ENCODE measurements around the gene ZNF516. TPM values are rescaled to one million over a fixed set of nuclear protein-coding genes. Genes with fewer than 3 reads are reported as not detected.

The ZNF516 gene
- polyA plus RNA-seq, 2 of the 4 experiments (the other 2 are of a cell fraction) = 3.9 to 4.9 TPM

GRCh38 chr18:76475450-76476194 is 19.4 kb downstream of the ZNF516 start:
- Histone ChIP-seq H3K9me3 (no peaks in the 10 kb centered on the region), H3K4me1 (peaks cover 37% of the 10 kb centered on the region), H3K4me2 (peak overlapping the region; percentile 97), H3K27ac (peak overlapping the region; percentile 94), H3K4me3 (0 out of 3 replicates have a peak overlapping the region, but pooled peaks have one; percentile 44)
- 76% methylated on average over 12 of the region's 12 CpGs for WGBS (ENCODE audit: missing lambda C conversion rate)
- CTCF ChIA-PET = interaction anchor here (1.6 to 2.9 kb wide), 2 partner anchors 13 to 77 kb away, joined by 3 to 9 read pairs; no protein-coding TSS in a partner anchor
- FAIRE-seq (no peak), ATAC-seq (peak in 1 of 2 experiments; percentile 74; a peak in 3 of 6 replicates), DNase-seq (ENCODE audit: low read depth in 1 of 2, low spot score in 1 of 2) (peak in 1 of 2 experiments; percentile 36)
- POLR2A ChIA-PET = interaction anchor here (1.7 kb wide), 1 partner anchor 18 kb away, joined by 9 read pairs; no protein-coding TSS in a partner anchor
- TF ChIP-seq REST (IDR thresholded peaks at IDR 0.05) = no peak
- TF ChIP-seq PBX3 (IDR thresholded peaks at IDR 0.05) = no peak
- no peak for TF ChIP-seq MAX (IDR thresholded peaks at IDR 0.05)
- 0 out of 3 replicates have a peak, but pooled peaks have one; percentile 14 for TF ChIP-seq CTCF (IDR thresholded peaks at IDR 0.05)
- no peak for TF ChIP-seq MAFK (IDR thresholded peaks at IDR 0.05; ENCODE audit: partially characterized antibody)
- TF ChIP-seq FOSB (CRISPR knock-in tag; IDR thresholded peaks at IDR 0.05) = no peak
- TF ChIP-seq RAD21 (conservative IDR thresholded peaks at IDR 0.05 in 1 of 2, IDR thresholded peaks at IDR 0.05 in 1 of 2) = 0 out of 5 replicates have a peak, but pooled peaks of 1 of the 2 experiments have one; percentile 10
- TF ChIP-seq FOSL2 (IDR thresholded peaks at IDR 0.05) = no peak
- TF ChIP-seq FOSL2 (CRISPR knock-in tag; IDR thresholded peaks at IDR 0.05) = no peak

- Histone ChIP-seq H3K4me2 (peak overlapping the region; percentile 97; the same call in 2 of the 3 replicates), H3K27ac (peak overlapping the region; percentile 50 to 94; a peak in 1 of 6 replicates), H3K4me3 (no peak overlapping the region), H3K9me3 (no peaks in the 10 kb centered on the region), H3K4me1 (peaks cover 37% of the 10 kb centered on the region)
- ChIA-PET POLR2A (no interaction called here), CTCF (interaction anchor here (1.6 to 2.9 kb wide), 4 partner anchors 12 to 234 kb away, joined by 3 to 9 read pairs (median 5); no protein-coding TSS in a partner anchor)
- 93% methylated on average over 1 of the region's 1 CpG for WGBS (ENCODE audit: missing lambda C conversion rate)
- FAIRE-seq (no peak), ATAC-seq (no peak), DNase-seq (ENCODE audit: low read depth in 1 of 2, low spot score in 1 of 2) (no peak)
- TF ChIP-seq FOXS1 (CRISPR knock-in tag; IDR thresholded peaks at IDR 0.05) = no peak
- TF ChIP-seq CHD4 (IDR thresholded peaks at IDR 0.05; ENCODE audit: borderline replicate concordance) = no peak
- TF ChIP-seq RFX5 (IDR thresholded peaks at IDR 0.05) = no peak
- TF ChIP-seq ZSCAN20 (CRISPR knock-in tag; IDR thresholded peaks at IDR 0.05) = no peak
- no peak for TF ChIP-seq ESRRA (IDR thresholded peaks at IDR 0.05; ENCODE audit: borderline replicate concordance, low read length)
- no peak for TF ChIP-seq RARB (CRISPR knock-in tag; IDR thresholded peaks at IDR 0.05)
- TF ChIP-seq RNF2 (IDR thresholded peaks at IDR 0.05; ENCODE audit: borderline replicate concordance, low read depth) = no peak
- no peak for TF ChIP-seq REST (IDR thresholded peaks at IDR 0.05)
- no peak for TF ChIP-seq EHMT2 (IDR thresholded peaks at IDR 0.05; ENCODE audit: low read depth)
- no peak for TF ChIP-seq POLR2AphosphoS2 (conservative IDR thresholded peaks at IDR 0.05; ENCODE audit: low read length)
- no peak for TF ChIP-seq CBX2 (IDR thresholded peaks at IDR 0.05; ENCODE audit: borderline replicate concordance, low read depth)
- no peak for TF ChIP-seq FOSL2 (IDR thresholded peaks at IDR 0.05)
- no peak for TF ChIP-seq FOSL2 (CRISPR knock-in tag; IDR thresholded peaks at IDR 0.05)
- TF ChIP-seq HOXB13 (CRISPR knock-in tag; IDR thresholded peaks at IDR 0.05; ENCODE audit: low read depth) = no peak
- no peak for TF ChIP-seq BHLHE40 (IDR thresholded peaks at IDR 0.05; ENCODE audit: low read depth, low read length)
- no peak for TF ChIP-seq TFCP2L1 (CRISPR knock-in tag; IDR thresholded peaks at IDR 0.05)
- TF ChIP-seq RAD21 (conservative IDR thresholded peaks at IDR 0.05 in 1 of 2, IDR thresholded peaks at IDR 0.05 in 1 of 2) = no peak
Measured at GRCh38 chr18:76474824-76475223, 20.2 kb downstream of the ZNF516 start.

Measured in A549 (cell line).